Common myeloid progenitor, CD34-positive (primary cell): ENCODE results near the gene TSKS.

ENCODE experiments used
- CTCF ChIA-PET: fragments of 350-600 bp; sonication (Branson Sonifier 250); formaldehyde crosslinking; loops from one replicate; lab custom pipeline; 2021; ENCODE audit warnings: antibody characterized with exemption; lab: Charles Lee
- POLR2A ChIA-PET: fragments of 350-600 bp; sonication (Branson Sonifier 250); formaldehyde crosslinking; loops from one replicate; lab custom pipeline; 2021; ENCODE audit warnings: antibody characterized with exemption; lab: Charles Lee
- DNase-seq, 3 donors: peaks; one replicate each; pipeline versions ENCODE4 v3.0.0 to v3.0.0-alpha.2; 2013
- H3K27ac ChIP-seq, 2 experiments: 1 replicate in 1 of 2; 2 replicates in 1 of 2; pipeline ENCODE4 v1.7.0; 2013; ENCODE audit warnings: inconsistent platforms in 2 of 2, low read length in 2 of 2, mild to moderate bottlenecking in 2 of 2, low read depth in 1 of 2, moderate library complexity in 1 of 2; ENCODE audit not compliant: severe bottlenecking in 2 of 2, insufficient read depth in 1 of 2, poor library complexity in 1 of 2
- H3K27me3 ChIP-seq, 5 experiments: replicated peaks in 2 of 5; 1 replicate in 3 of 5; 2 replicates in 2 of 5; pipeline versions ENCODE4 v1.6.1 to v1.7.0; 2013; ENCODE audit warnings: low read length in 4 of 5, mild to moderate bottlenecking in 2 of 5, moderate library complexity in 2 of 5, inconsistent platforms in 1 of 5; ENCODE audit not compliant: insufficient read depth in 5 of 5, control insufficient read depth in 4 of 5
- H3K36me3 ChIP-seq, 4 experiments: 1 replicate in 2 of 4; 2 replicates in 2 of 4; pipeline versions ENCODE4 v1.6.1 to v1.7.0; 2013; ENCODE audit warnings: low read length in 3 of 4, control low read depth in 1 of 4, mild to moderate bottlenecking in 1 of 4; ENCODE audit not compliant: control insufficient read depth in 4 of 4, insufficient read depth in 4 of 4
- H3K4me1 ChIP-seq, 4 experiments: 1 replicate in 3 of 4; 2 replicates in 1 of 4; pipeline versions ENCODE4 v1.6.1 to v1.7.1; 2013; ENCODE audit warnings: low read length in 3 of 4, mild to moderate bottlenecking in 3 of 4, control low read depth in 1 of 4, inconsistent platforms in 1 of 4, moderate library complexity in 1 of 4; ENCODE audit not compliant: control insufficient read depth in 4 of 4, insufficient read depth in 4 of 4; ENCODE audit errors: control extremely low read depth in 1 of 4
- H3K4me3 ChIP-seq, 7 experiments: 1 replicate in 4 of 7; 2 replicates in 3 of 7; pipeline versions ENCODE4 v1.5.1 to v1.7.0; 2013; ENCODE audit warnings: mild to moderate bottlenecking in 7 of 7, low read length in 6 of 7, moderate library complexity in 6 of 7, inconsistent platforms in 2 of 7, low read depth in 2 of 7, control low read depth in 1 of 7; ENCODE audit not compliant: insufficient read depth in 4 of 7, control insufficient read depth in 1 of 7; ENCODE audit errors: extremely low read depth in 1 of 7
- H3K9me3 ChIP-seq, 5 experiments: 1 replicate in 4 of 5; 2 replicates in 1 of 5; pipeline versions ENCODE4 v1.6.1 to v1.7.1; 2013; ENCODE audit warnings: low read length in 4 of 5, mild to moderate bottlenecking in 2 of 5, inconsistent platforms in 1 of 5, low read depth in 1 of 5, moderate library complexity in 1 of 5; ENCODE audit not compliant: control insufficient read depth in 4 of 5, insufficient read depth in 2 of 5; ENCODE audit errors: control extremely low read depth in 1 of 5
- WGBS: methylation state at CpG from one replicate; pipeline ENCODE4 v1.1.5; 2013; ENCODE audit not compliant: insufficient coverage; 5-methylcytosine and 5-hydroxymethylcytosine counted together

Gene TSKS

GRCh38 chr19:49766930-49767299, 3.8 kb upstream of the TSKS start, which contains the start of gene AP2A1:
Gene AP2A1 (plus strand): TSS chr19:49767001. CDS start chr19:49767134, 133 bp downstream.
- Histone ChIP-seq H3K36me3 (peaks cover 0 to 11% (median 4%) of the 10 kb centered on the region in 4 experiments), H3K27me3 (no peaks in the 10 kb centered on the region), H3K27ac (peak within 1 kb of the TSS; percentile 77 to 90), H3K9me3 (no peaks in the 10 kb centered on the region), H3K4me3 (peak within 1 kb of the TSS; percentile 76 to 94 (median 89)), H3K4me1 (peaks cover 7 to 23% (median 15%) of the 10 kb centered on the region in 4 experiments)
- 0% methylated on average over 28 of the region's 38 CpGs for WGBS
- no peak for DNase-seq
- POLR2A ChIA-PET, result interaction anchor here (1.0 kb wide), 1 partner anchor 83 kb away, joined by 3 read pairs; no protein-coding TSS in a partner anchor
- CTCF ChIA-PET, result interaction anchor here (0.6 to 1.1 kb wide), 2 partner anchors 16 to 77 kb away, joined by 3 to 6 read pairs; partner anchors contain the start of gene ADM5

- POLR2A ChIA-PET, result interaction anchor here (0.6 to 1.0 kb wide), 3 partner anchors 64 to 84 kb away, joined by 3 read pairs; no protein-coding TSS in a partner anchor
- no peaks in the 10 kb centered on the region for H3K27me3 ChIP-seq
- H3K27ac ChIP-seq, result peak overlapping the region in 1 of 2 experiments; percentile 85
- no peaks in the 10 kb centered on the region for H3K9me3 ChIP-seq
- peak overlapping the region in 6 of 7 experiments; percentile 13 to 94 (median 70) for H3K4me3 ChIP-seq
- WGBS, result 4% methylated on average over 30 of the region's 53 CpGs
- H3K4me1 ChIP-seq, result peaks cover 7 to 23% (median 19%) of the 10 kb centered on the region in 4 experiments
- H3K36me3 ChIP-seq, result peaks cover 0 to 6% (median 3%) of the 10 kb centered on the region in 4 experiments
- peak; percentile 100 for DNase-seq
- CTCF ChIA-PET, result interaction anchor here (0.6 to 1.1 kb wide), 2 partner anchors 17 to 77 kb away, joined by 3 to 6 read pairs; partner anchors contain the start of gene ADM5
Measured at GRCh38 chr19:49766007-49766929, 3.2 kb upstream of the TSKS start.

- H3K27me3 ChIP-seq, result no peaks in the 10 kb centered on the region
- CTCF ChIA-PET, result interaction anchor here (0.7 kb wide), 1 partner anchor 83 kb away, joined by 3 read pairs; no protein-coding TSS in a partner anchor
- peaks cover 7 to 23% (median 21%) of the 10 kb centered on the region in 4 experiments for H3K4me1 ChIP-seq
- POLR2A ChIA-PET, result no interaction called here
- no peak for DNase-seq
- no peak overlapping the region for H3K27ac ChIP-seq
- H3K4me3 ChIP-seq, result no peak overlapping the region
- WGBS, result 94% methylated on average over 8 of the region's 8 CpGs
- no peaks in the 10 kb centered on the region for H3K9me3 ChIP-seq
- peaks cover 0 to 2% (median 0%) of the 10 kb centered on the region in 4 experiments for H3K36me3 ChIP-seq
Measured at GRCh38 chr19:49764341-49764740, 1.2 kb upstream of the TSKS start.

GRCh38 chr19:49761625-49762311, 1.3 kb downstream of the TSKS start:
- Histone ChIP-seq H3K27me3 (no peaks in the 10 kb centered on the region), H3K4me1 (peaks cover 0 to 10% (median 7%) of the 10 kb centered on the region in 4 experiments), H3K9me3 (no peaks in the 10 kb centered on the region), H3K4me3 (peak overlapping the region in 1 of 7 experiments; percentile 24), H3K27ac (peak overlapping the region in 1 of 2 experiments; percentile 52), H3K36me3 (no peaks in the 10 kb centered on the region)
- peak; percentile 67 to 73 (median 72) for DNase-seq
- WGBS, result 86% methylated on average over 11 of the region's 16 CpGs
- ChIA-PET CTCF (interaction anchor here (1.2 kb wide), 1 partner anchor 77 kb away, joined by 4 read pairs; no protein-coding TSS in a partner anchor), POLR2A (no interaction called here)

GRCh38 chr19:49761249-49761624, 1.9 kb downstream of the TSKS start:
- Histone ChIP-seq H3K27me3 (no peaks in the 10 kb centered on the region), H3K9me3 (peaks cover 0 to under 1% (median under 1%) of the 10 kb centered on the region in 5 experiments), H3K4me3 (no peak overlapping the region), H3K36me3 (no peaks in the 10 kb centered on the region), H3K27ac (peak overlapping the region in 1 of 2 experiments; percentile 52), H3K4me1 (peaks cover 0 to 10% (median 7%) of the 10 kb centered on the region in 4 experiments)
- ChIA-PET CTCF (interaction anchor here (0.5 to 1.2 kb wide), 2 partner anchors 66 to 76 kb away, joined by 4 read pairs; no protein-coding TSS in a partner anchor), POLR2A (no interaction called here)
- DNase-seq, result no peak
- WGBS, result no CpG with 5 or more reads among the region's 1 CpG

- POLR2A ChIA-PET, result no interaction called here
- Histone ChIP-seq H3K4me1 (peaks cover 0 to 10% (median 2%) of the 10 kb centered on the region in 4 experiments), H3K27me3 (no peaks in the 10 kb centered on the region), H3K4me3 (no peak overlapping the region), H3K36me3 (no peaks in the 10 kb centered on the region), H3K9me3 (peaks cover 0 to 15% (median 2%) of the 10 kb centered on the region in 5 experiments), H3K27ac (no peak overlapping the region)
- DNase-seq, result no peak
- WGBS, result 66% methylated on average over 7 of the region's 7 CpGs
- CTCF ChIA-PET, result no interaction called here
Measured at GRCh38 chr19:49758292-49758691, 4.8 kb downstream of the TSKS start.
